Breast epithelium (tissue), 3 donors: Measurements from ENCODE around the gene ATG5.
"Not testable (repeated sequence)": the region's sequence is repeated elsewhere in the genome, so short reads cannot be mapped to it uniquely, and the experiment has no call there.

Source experiments
- CTCF ChIP-seq, 3 donors: fragments of 450-650 bp; IDR thresholded peaks; one replicate each; pipeline ENCODE4 v1.5.1; 2016 to 2017; ENCODE audit warnings: antibody characterized with exemption in 3 of 3, mild to moderate bottlenecking in 3 of 3, moderate library complexity in 3 of 3
- POLR2A ChIP-seq: fragments of 450-650 bp; IDR thresholded peaks from one replicate; pipeline ENCODE4 v1.6.1; 2016; ENCODE audit warnings: antibody characterized with exemption, mild to moderate bottlenecking, moderate library complexity
- POLR2AphosphoS5 ChIP-seq, 3 donors: sonication (generic); formaldehyde crosslinking; IDR thresholded peaks; one replicate each; pipeline ENCODE4 v1.6.1; 2017; ENCODE audit warnings: antibody characterized with exemption in 3 of 3

DNA sequence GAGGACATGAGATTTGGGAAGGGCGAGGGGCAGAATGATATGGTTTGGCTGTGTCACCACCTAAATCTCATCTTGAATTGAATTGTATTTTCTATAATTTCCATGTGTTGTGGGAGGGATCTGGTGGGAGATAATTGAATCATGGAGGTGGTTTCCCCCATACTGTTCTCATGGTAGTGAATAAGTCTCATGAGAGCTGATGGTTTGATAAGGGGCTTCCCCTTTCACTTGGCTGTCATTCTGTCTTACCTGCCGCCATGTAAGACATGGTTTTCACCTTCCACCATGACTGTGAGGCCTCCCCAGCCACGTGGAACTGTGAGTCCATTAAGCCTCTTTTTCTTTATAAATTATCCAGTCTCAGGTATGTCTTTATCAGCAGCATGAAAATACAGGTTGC, 173.1 kb downstream of the ATG5 start:
- not testable (repeated sequence) for TF ChIP-seq POLR2A; CTCF (IDR thresholded peaks at IDR 0.05); POLR2AphosphoS5 (IDR thresholded peaks at IDR 0.05)
